ENCODE data around the gene DIAPH1. TPM values are rescaled to one million over a fixed set of nuclear protein-coding genes. Genes with fewer than 3 reads are reported as not detected.

Gene DIAPH1
- total RNA-seq, 1 experiment from 2014 or later, result 157 TPM

DNA sequence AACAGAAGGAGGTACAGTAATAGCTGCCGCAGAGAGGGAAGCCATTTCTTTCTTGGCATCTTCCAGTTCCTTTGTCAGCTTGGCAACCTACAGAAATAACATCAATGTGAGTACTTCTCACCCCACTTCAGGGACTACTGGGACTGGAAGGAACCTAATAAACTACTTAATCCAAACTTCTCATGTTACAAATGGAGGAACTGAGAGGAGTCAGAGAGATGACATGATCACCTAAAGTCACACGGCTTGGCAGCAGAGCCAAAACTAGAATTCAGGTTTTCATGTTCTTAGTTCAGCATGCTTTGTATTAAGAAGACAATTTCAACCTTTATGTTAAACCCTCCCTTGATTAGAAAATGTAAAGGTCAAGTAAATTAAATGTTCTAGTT is 44.7 kb downstream of the DIAPH1 start:
- no peaks in the 10 kb centered on the region for H3K9me2 ChIP-seq (ENCODE audit: insufficient read depth)
- H3K79me2 ChIP-seq (ENCODE audit: low read depth), result no peaks in the 10 kb centered on the region
- H3K4me3 ChIP-seq, result no peak overlapping the region
- no peaks in the 10 kb centered on the region for H3K27me3 ChIP-seq (ENCODE audit: insufficient read depth, low read depth)
- ChIA-PET POLR2A (ENCODE audit: unreplicated experiment) (no interaction called here), CTCF (interaction anchor here (1.0 kb wide), 1 partner anchor 10 kb away, joined by 3 read pairs; no protein-coding TSS in a partner anchor)
- no peaks in the 10 kb centered on the region for H4K20me1 ChIP-seq (ENCODE audit: insufficient read depth)
- intact Hi-C loops (cut with micrococcal nuclease; ENCODE audit: unreplicated experiment), result no loop called here
- BruUV-seq (replicated peaks), result no TSS peak
- peaks cover 51% of the 10 kb centered on the region for H3K36me3 ChIP-seq (ENCODE audit: low read depth)
- no peaks in the 10 kb centered on the region for H3K4me1 ChIP-seq (replicated peaks; ENCODE audit: insufficient read depth)
- no peak overlapping the region for H3K27ac ChIP-seq
- H2AFZ ChIP-seq, result no peak overlapping the region
- H3K9me3 ChIP-seq (ENCODE audit: insufficient read depth, low read depth), result no peaks in the 10 kb centered on the region
- DNase-seq, result no peak
- TF ChIP-seq, protein P1, sequence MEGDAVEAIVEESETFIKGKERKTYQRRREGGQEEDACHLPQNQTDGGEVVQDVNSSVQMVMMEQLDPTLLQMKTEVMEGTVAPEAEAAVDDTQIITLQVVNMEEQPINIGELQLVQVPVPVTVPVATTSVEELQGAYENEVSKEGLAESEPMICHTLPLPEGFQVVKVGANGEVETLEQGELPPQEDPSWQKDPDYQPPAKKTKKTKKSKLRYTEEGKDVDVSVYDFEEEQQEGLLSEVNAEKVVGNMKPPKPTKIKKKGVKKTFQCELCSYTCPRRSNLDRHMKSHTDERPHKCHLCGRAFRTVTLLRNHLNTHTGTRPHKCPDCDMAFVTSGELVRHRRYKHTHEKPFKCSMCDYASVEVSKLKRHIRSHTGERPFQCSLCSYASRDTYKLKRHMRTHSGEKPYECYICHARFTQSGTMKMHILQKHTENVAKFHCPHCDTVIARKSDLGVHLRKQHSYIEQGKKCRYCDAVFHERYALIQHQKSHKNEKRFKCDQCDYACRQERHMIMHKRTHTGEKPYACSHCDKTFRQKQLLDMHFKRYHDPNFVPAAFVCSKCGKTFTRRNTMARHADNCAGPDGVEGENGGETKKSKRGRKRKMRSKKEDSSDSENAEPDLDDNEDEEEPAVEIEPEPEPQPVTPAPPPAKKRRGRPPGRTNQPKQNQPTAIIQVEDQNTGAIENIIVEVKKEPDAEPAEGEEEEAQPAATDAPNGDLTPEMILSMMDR (conservative IDR thresholded peaks at IDR 0.05), result no peak
- TF ChIP-seq EZH2 (IDR thresholded peaks at IDR 0.05; ENCODE audit: low read depth), result no peak
- peaks cover 8% of the 10 kb centered on the region; the same call in 1 of the 2 replicates for H3F3A ChIP-seq (ENCODE audit: insufficient read depth, low read depth)
- no peak overlapping the region for H3K4me2 ChIP-seq

DNA sequence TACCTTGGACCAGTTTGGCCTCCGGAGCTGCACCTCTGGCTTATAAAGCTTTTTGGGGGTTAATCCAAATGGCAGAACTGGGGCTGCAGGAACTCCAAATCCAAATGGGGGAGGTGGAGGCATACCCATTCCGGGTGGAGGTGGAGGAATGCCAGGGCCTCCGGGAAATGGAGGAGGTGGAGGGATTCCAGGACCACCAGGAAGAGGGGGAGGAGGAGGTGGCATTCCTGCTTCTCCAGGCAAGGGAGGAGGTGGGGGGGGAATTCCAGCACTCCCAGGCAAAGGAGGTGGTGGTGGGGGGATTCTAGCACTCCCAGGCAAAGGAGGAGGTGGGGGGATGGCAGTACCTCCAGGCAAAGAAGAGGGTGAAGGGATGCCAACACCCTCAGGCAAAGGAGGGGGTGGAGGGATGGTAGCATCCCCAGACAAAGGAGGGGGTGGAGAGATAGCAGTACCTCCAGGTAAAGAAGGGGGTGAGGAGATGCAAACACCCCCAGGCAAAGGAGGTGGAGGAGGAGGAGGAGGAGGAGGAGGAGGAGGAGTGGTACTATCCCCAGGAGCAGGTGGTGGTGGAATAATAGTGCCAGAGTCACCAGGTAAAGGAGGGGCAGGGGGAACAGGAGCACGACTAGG is 45.2 kb downstream of the DIAPH1 start:
- H2AFZ ChIP-seq, result no peak overlapping the region
- CTCF ChIA-PET, result no interaction called here
- no peaks in the 10 kb centered on the region for H3K9me2 ChIP-seq (ENCODE audit: insufficient read depth)
- no TSS peak for BruUV-seq (replicated peaks)
- POLR2A ChIA-PET (ENCODE audit: unreplicated experiment), result interaction anchor here (0.6 kb wide), 1 partner anchor 26 kb away, joined by 4 read pairs; no protein-coding TSS in a partner anchor
- H3K4me2 ChIP-seq, result no peak overlapping the region
- no peak for TF ChIP-seq EZH2 (IDR thresholded peaks at IDR 0.05; ENCODE audit: low read depth)
- TF ChIP-seq, protein P1 (conservative IDR thresholded peaks at IDR 0.05), result no peak
- H3K4me3 ChIP-seq, result no peak overlapping the region
- H3K9me3 ChIP-seq (ENCODE audit: insufficient read depth, low read depth), result no peaks in the 10 kb centered on the region
- H3K27ac ChIP-seq, result no peak overlapping the region
- peaks cover 49% of the 10 kb centered on the region for H3K36me3 ChIP-seq (ENCODE audit: low read depth)
- intact Hi-C loops (cut with micrococcal nuclease; ENCODE audit: unreplicated experiment), result no loop called here
- H3K27me3 ChIP-seq (ENCODE audit: insufficient read depth, low read depth), result no peaks in the 10 kb centered on the region
- H3K79me2 ChIP-seq (ENCODE audit: low read depth), result no peaks in the 10 kb centered on the region
- no peak for DNase-seq
- no peaks in the 10 kb centered on the region for H3K4me1 ChIP-seq (replicated peaks; ENCODE audit: insufficient read depth)
- H4K20me1 ChIP-seq (ENCODE audit: insufficient read depth), result no peaks in the 10 kb centered on the region
- H3F3A ChIP-seq (ENCODE audit: insufficient read depth, low read depth), result peaks cover 13% of the 10 kb centered on the region; the same call in 1 of the 2 replicates

DNA sequence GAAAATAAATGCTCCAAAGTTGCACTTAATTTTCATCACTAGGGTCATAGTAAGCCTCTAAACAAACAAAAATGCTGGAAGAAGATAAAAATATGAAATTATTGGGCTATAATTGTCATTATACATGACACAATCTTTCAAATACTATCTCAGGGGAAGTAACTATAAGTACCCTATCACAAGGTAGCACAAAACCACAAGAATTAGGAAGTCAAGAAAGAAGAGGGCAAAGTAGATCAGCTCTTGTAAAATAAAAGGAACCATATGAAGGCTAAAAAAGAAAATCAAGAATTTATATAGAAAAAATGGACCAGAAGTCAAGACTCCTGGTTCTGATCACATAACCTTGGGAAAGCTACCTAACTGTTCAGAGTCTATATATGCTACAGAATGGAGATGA is 48.1 kb downstream of the DIAPH1 start:
- no peaks in the 10 kb centered on the region for H3K79me2 ChIP-seq (ENCODE audit: low read depth)
- H4K20me1 ChIP-seq (ENCODE audit: insufficient read depth), result no peaks in the 10 kb centered on the region
- no peaks in the 10 kb centered on the region for H3K9me3 ChIP-seq (ENCODE audit: insufficient read depth, low read depth)
- no peaks in the 10 kb centered on the region for H3K27me3 ChIP-seq (ENCODE audit: insufficient read depth, low read depth)
- H2AFZ ChIP-seq, result no peak overlapping the region
- no TSS peak for BruUV-seq (replicated peaks)
- H3K9me2 ChIP-seq (ENCODE audit: insufficient read depth), result no peaks in the 10 kb centered on the region
- ChIA-PET POLR2A (ENCODE audit: unreplicated experiment) (no interaction called here), CTCF (no interaction called here)
- intact Hi-C loops (cut with micrococcal nuclease; ENCODE audit: unreplicated experiment), result no loop called here
- no peak overlapping the region for H3K27ac ChIP-seq
- TF ChIP-seq, protein P1 (conservative IDR thresholded peaks at IDR 0.05), result no peak
- TF ChIP-seq EZH2 (IDR thresholded peaks at IDR 0.05; ENCODE audit: low read depth), result no peak
- H3K4me3 ChIP-seq, result no peak overlapping the region
- DNase-seq, result no peak
- H3K4me2 ChIP-seq, result no peak overlapping the region
- H3K36me3 ChIP-seq (ENCODE audit: low read depth), result peaks cover 21% of the 10 kb centered on the region
- peaks cover 30% of the 10 kb centered on the region; the same call in 1 of the 2 replicates for H3F3A ChIP-seq (ENCODE audit: insufficient read depth, low read depth)
- H3K4me1 ChIP-seq (replicated peaks; ENCODE audit: insufficient read depth), result no peaks in the 10 kb centered on the region

Data from PC-9 (cell line).